GM13977 (cell line): Measurements from ENCODE around the gene EIF4G2.
A peak's percentile ranks its signal among the peaks of the same experiment; 100 is the strongest.
"Not testable (repeated sequence)": the region's sequence is repeated elsewhere in the genome, so short reads cannot be mapped to it uniquely, and the experiment has no call there.

ENCODE experiments used
- DNase-seq: peaks from one replicate; pipeline ENCODE4 v3.0.0; 2012; ENCODE audit warnings: low spot score
- in situ Hi-C: fragments of 300-500 bp; cut with MboI; formaldehyde crosslinking; loops from one replicate; pipeline ENCODE4 v1.12.0; 2022; ENCODE audit warnings: low sequenced_read_pairs, low pct_unique_long_range_greater_than_20kb, mixed read lengths, inconsistent platforms; ENCODE audit not compliant: unreplicated experiment
- TF ChIP-seq, protein P1 (sequence below): IDR thresholded peaks from 2 replicates; pipeline ENCODE4 v1.5.1; 2012; ENCODE audit warnings: mild to moderate bottlenecking, control low read depth; ENCODE audit not compliant: insufficient read depth; ENCODE audit errors: extremely low read depth, missing control alignments

EIF4G2 gene

DNA sequence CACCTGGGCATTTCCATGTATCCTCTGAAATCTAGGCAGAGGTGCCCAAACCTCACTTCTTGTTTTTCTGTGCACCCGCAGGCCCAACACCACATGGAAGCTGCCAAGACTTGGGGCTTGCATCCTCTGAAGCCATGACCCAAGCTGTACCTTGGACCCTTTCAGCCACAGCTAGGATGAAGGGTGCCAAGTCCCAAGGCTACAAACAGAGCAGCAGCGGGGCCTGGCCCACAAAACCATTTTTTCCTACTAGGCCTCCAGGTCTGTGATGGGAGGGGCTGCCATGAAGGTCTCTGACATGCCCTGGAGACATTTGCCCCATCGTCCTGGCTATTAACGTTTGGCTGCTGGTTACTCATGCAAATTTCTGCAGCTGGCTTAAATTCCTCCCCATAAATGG, 20.4 kb upstream of the EIF4G2 start:
- TF ChIP-seq, protein P1, sequence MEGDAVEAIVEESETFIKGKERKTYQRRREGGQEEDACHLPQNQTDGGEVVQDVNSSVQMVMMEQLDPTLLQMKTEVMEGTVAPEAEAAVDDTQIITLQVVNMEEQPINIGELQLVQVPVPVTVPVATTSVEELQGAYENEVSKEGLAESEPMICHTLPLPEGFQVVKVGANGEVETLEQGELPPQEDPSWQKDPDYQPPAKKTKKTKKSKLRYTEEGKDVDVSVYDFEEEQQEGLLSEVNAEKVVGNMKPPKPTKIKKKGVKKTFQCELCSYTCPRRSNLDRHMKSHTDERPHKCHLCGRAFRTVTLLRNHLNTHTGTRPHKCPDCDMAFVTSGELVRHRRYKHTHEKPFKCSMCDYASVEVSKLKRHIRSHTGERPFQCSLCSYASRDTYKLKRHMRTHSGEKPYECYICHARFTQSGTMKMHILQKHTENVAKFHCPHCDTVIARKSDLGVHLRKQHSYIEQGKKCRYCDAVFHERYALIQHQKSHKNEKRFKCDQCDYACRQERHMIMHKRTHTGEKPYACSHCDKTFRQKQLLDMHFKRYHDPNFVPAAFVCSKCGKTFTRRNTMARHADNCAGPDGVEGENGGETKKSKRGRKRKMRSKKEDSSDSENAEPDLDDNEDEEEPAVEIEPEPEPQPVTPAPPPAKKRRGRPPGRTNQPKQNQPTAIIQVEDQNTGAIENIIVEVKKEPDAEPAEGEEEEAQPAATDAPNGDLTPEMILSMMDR: no peak
- no peak for DNase-seq

GRCh38 chr11:10828402-10828801, 19.7 kb upstream of the EIF4G2 start:
- DNase-seq: no peak
- in situ Hi-C loops: no loop called here
- TF ChIP-seq, protein P1: no peak

More for the DNA sequence above, 20.4 kb upstream of the EIF4G2 start:
- in situ Hi-C loops: no loop called here

- in situ Hi-C loops: no loop called here
- peak; percentile 34 for DNase-seq
- TF ChIP-seq, protein P1: no peak
Observed at GRCh38 chr11:10824888-10825287, 16.2 kb upstream of the EIF4G2 start.

DNA sequence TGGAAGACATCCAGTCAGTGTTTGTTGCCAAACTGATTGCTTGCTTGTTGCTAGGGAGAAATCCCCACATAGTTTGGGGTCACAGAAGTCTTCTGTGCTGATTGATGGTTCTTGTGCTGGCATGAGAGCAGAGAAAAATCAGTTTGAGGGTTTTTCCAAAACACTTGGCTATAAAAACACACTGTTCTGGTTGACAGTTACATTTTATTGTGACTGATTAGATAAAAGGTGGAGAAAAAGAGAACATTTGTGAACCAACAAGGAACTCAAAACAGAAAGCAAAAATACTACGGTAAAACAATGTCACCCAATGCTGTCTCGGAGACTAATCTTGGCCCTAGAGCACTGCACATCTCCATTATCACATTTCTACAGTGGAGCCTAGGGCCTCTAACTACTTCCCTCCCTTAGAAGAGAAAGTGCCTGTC, 14.4 kb upstream of the EIF4G2 start:
- no peak for DNase-seq
- in situ Hi-C loops: no loop called here
- TF ChIP-seq, protein P1: no peak

DNA sequence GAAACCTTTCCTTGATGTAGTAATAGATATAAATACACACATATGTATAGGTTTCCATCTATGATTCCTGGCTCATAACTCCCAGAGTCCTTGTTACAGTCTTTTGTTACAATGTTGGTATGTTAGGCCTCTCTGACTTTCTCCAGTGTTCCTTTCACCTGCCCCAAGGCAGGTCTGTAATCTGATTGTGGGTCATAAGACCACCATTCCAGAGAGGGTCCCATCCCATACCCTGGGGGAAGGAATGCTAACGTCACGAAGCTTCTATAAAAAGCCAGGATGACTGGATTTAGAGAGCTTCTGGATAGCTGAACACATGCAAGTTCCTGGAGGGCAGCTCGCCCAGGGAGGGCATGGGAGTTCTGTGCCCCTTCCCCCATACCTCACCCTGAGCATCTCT, 13.8 kb upstream of the EIF4G2 start:
- DNase-seq, in situ Hi-C loops: not testable (repeated sequence)

DNA sequence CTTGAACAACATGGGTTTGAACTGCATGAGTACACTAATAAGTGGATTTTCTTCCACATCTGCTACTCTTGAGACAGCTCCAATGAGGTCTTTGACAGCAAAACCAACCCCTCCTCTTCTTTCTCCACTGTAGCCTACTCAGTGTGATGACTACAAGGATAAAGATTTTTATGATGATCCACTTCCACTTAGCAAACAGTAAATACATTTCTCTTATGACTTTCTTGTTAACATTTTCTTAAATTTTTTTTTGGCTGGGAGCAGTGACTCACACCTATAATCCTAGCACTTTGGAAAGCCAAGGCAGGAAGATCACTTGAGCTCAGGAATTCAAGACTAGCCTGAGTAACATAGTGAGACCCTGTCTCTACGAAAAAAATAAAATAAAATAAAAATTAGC, 9.9 kb upstream of the EIF4G2 start:
- in situ Hi-C loops: no loop called here
- TF ChIP-seq, protein P1: no peak
- no peak for DNase-seq

DNA sequence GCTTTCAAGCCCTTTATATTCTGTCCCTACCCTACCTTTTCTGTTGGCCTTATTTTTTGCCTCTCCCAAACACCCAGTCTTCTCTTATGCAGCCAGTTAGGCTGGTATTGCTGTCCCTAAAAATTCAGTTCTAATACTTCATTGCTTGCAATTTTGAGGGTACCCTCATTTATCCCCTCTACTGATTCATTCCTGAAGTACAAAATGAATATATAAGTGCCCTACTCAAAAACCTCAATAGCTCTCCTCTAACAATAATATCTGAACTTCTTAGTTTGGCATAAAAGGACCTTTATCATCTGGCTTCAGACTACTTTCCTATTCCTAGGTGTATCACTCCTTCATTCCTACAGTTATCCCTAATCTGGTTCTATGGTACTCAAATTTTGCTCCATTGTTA, 5.2 kb upstream of the EIF4G2 start:
- TF ChIP-seq, protein P1: no peak
- in situ Hi-C loops: no loop called here
- no peak for DNase-seq
